ENCODE measurements around the gene GLIPR2. TPM values are rescaled to one million over a fixed set of nuclear protein-coding genes. Genes with fewer than 3 reads are reported as not detected.

GLIPR2 gene
- total and polyA plus RNA-seq, 2 of the 13 experiments (the other 11 are each of a cell fraction or from before 2014, with no cell fraction given), result 0.08 to 0.42 TPM

DNA sequence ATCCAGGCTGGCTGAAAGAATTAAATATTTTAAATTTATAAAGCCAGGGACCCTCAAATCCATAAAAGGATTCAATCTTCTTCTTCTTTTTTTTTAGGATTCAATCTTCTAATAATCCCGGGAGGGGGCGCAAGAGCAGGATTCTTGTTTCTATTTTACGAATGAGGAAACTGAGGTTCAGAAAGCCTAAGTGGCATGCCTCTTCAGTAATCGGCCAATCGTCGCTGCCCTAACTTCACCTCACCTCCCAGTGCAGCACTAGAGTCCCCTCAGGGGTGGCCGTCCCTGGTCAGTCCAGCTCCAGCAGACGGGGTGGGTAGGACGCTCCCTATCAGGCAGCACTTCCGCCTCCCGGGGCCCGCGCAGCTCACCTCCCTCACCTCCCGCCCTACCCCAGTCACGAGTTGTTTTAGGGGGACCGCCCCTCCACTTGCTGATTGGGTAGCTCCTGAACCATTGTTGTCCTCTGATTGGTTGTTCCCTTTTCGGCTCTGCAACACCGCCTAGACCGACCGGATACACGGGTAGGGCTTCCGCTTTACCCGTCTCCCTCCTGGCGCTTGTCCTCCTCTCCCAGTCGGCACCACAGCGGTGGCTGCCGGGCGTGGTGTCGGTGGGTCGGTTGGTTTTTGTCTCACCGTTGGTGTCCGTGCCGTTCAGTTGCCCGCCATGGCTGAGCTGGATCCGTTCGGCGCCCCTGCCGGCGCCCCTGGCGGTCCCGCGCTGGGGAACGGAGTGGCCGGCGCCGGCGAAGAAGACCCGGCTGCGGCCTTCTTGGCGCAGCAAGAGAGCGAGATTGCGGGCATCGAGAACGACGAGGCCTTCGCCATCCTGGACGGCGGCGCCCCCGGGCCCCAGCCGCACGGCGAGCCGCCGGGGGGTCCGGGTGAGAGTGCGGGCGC lies 54.1 kb downstream of the GLIPR2 start, which contains the start of gene CLTA (continued):
- TF ChIP-seq ZNF530 (CRISPR knock-in tag; IDR thresholded peaks at IDR 0.05; ENCODE audit: low read depth), result no peak
- TF ChIP-seq ZNF670 (CRISPR knock-in tag; IDR thresholded peaks at IDR 0.05; ENCODE audit: borderline replicate concordance), result 0 out of 2 replicates have a peak, but pooled peaks have one; percentile 25
- TF ChIP-seq FOXA3 (CRISPR knock-in tag; IDR thresholded peaks at IDR 0.05), result peak; percentile 28; the same call in 1 of the 2 replicates
- TF ChIP-seq, protein P1, sequence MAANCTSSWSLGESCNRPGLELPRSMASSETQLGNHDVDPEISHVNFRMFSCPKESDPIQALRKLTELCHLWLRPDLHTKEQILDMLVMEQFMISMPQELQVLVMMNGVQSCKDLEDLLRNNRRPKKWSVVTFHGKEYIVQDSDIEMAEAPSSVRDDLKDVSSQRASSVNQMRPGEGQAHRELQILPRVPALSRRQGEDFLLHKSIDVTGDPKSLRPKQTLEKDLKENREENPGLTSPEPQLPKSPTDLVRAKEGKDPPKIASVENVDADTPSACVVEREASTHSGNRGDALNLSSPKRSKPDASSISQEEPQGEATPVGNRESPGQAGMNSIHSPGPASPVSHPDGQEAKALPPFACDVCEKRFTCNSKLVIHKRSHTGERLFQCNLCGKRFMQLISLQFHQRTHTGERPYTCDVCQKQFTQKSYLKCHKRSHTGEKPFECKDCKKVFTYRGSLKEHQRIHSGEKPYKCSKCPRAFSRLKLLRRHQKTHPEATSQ (CRISPR knock-in tag; IDR thresholded peaks at IDR 0.05; ENCODE audit: borderline replicate concordance), result no peak
- TF ChIP-seq, protein P2, sequence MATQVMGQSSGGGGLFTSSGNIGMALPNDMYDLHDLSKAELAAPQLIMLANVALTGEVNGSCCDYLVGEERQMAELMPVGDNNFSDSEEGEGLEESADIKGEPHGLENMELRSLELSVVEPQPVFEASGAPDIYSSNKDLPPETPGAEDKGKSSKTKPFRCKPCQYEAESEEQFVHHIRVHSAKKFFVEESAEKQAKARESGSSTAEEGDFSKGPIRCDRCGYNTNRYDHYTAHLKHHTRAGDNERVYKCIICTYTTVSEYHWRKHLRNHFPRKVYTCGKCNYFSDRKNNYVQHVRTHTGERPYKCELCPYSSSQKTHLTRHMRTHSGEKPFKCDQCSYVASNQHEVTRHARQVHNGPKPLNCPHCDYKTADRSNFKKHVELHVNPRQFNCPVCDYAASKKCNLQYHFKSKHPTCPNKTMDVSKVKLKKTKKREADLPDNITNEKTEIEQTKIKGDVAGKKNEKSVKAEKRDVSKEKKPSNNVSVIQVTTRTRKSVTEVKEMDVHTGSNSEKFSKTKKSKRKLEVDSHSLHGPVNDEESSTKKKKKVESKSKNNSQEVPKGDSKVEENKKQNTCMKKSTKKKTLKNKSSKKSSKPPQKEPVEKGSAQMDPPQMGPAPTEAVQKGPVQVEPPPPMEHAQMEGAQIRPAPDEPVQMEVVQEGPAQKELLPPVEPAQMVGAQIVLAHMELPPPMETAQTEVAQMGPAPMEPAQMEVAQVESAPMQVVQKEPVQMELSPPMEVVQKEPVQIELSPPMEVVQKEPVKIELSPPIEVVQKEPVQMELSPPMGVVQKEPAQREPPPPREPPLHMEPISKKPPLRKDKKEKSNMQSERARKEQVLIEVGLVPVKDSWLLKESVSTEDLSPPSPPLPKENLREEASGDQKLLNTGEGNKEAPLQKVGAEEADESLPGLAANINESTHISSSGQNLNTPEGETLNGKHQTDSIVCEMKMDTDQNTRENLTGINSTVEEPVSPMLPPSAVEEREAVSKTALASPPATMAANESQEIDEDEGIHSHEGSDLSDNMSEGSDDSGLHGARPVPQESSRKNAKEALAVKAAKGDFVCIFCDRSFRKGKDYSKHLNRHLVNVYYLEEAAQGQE (IDR thresholded peaks at IDR 0.05; ENCODE audit: borderline replicate concordance in 1 of 2, low read depth in 1 of 2, low read length in 2 of 2), result no peak; a peak in 1 of 4 replicates
- peak; percentile 87 for TF ChIP-seq MEIS2 (CRISPR knock-in tag; IDR thresholded peaks at IDR 0.05)
- no peak for TF ChIP-seq EED (CRISPR knock-in tag; IDR thresholded peaks at IDR 0.05)
- no peak for TF ChIP-seq TOPORS (CRISPR knock-in tag; IDR thresholded peaks at IDR 0.05)
- TF ChIP-seq NFE2 (CRISPR knock-in tag; IDR thresholded peaks at IDR 0.05), result no peak
- no peak for TF ChIP-seq ZNF251 (CRISPR knock-in tag; IDR thresholded peaks at IDR 0.05)
- no peak for TF ChIP-seq NRL (CRISPR knock-in tag; IDR thresholded peaks at IDR 0.05; ENCODE audit: borderline replicate concordance)
- peak; percentile 10; the same call in 1 of the 2 replicates for TF ChIP-seq JUN (CRISPR knock-in tag; IDR thresholded peaks at IDR 0.05)
- TF ChIP-seq MIER3 (CRISPR knock-in tag; IDR thresholded peaks at IDR 0.05; ENCODE audit: borderline replicate concordance), result peak; percentile 81; the same call in 1 of the 2 replicates
- TF ChIP-seq WIZ (CRISPR knock-in tag; IDR thresholded peaks at IDR 0.05), result no peak
- no peak for TF ChIP-seq ATM (IDR thresholded peaks at IDR 0.05; ENCODE audit: borderline replicate concordance)
- peak; percentile 64; the same call in 1 of the 2 replicates for TF ChIP-seq NR2C2 (CRISPR knock-in tag; IDR thresholded peaks at IDR 0.05; ENCODE audit: borderline replicate concordance)
- TF ChIP-seq ZNF776 (CRISPR knock-in tag; IDR thresholded peaks at IDR 0.05), result 0 out of 2 replicates have a peak, but pooled peaks have one; percentile 19
- no peak for TF ChIP-seq KAT2B (IDR thresholded peaks at IDR 0.05; ENCODE audit: borderline replicate concordance, low read depth, low read length)
- peak; percentile 73; the same call in 1 of the 2 replicates for TF ChIP-seq ZNF547 (CRISPR knock-in tag; IDR thresholded peaks at IDR 0.05)
- no peak for TF ChIP-seq ATF1 (CRISPR knock-in tag; IDR thresholded peaks at IDR 0.05)
- TF ChIP-seq TOE1 (CRISPR knock-in tag; IDR thresholded peaks at IDR 0.05), result no peak
- TF ChIP-seq, protein P3, sequence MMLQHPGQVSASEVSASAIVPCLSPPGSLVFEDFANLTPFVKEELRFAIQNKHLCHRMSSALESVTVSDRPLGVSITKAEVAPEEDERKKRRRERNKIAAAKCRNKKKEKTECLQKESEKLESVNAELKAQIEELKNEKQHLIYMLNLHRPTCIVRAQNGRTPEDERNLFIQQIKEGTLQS (CRISPR knock-in tag; IDR thresholded peaks at IDR 0.05), result no peak
- TF ChIP-seq LCORL (IDR thresholded peaks at IDR 0.05), result peak; percentile 83
- TF ChIP-seq LCORL (CRISPR knock-in tag; IDR thresholded peaks at IDR 0.05), result no peak
- TF ChIP-seq ARID2 (CRISPR knock-in tag; IDR thresholded peaks at IDR 0.05; ENCODE audit: borderline replicate concordance), result no peak
- no peak for TF ChIP-seq ZFAT (CRISPR knock-in tag; conservative IDR thresholded peaks at IDR 0.05)
